ENCODE data around the gene CNBP. TPM values are rescaled to one million over a fixed set of nuclear protein-coding genes. Genes with fewer than 3 reads are reported as not detected.

CNBP gene
- total and polyA plus RNA-seq, 12 donors, result 324 to 594 (median 478) TPM

GRCh38 chr3:129131465-129132088, 52.1 kb downstream of the CNBP start:
- DNase-seq (no peak), ATAC-seq (no peak)
- no peak overlapping the region for H3K4me3 ChIP-seq
- H3K9me3 ChIP-seq, result no peaks in the 10 kb centered on the region
- peaks cover 3 to 100% (median 60%) of the 10 kb centered on the region in 9 donors for H3K36me3 ChIP-seq
- no peaks in the 10 kb centered on the region for H3K4me1 ChIP-seq
- WGBS, 2 donors, result 83 to 89% methylated on average over 2 of the region's 2 CpGs
- no peak overlapping the region for H3K27ac ChIP-seq
- intact Hi-C loops (cut with DNase I), result no loop called here
- TF ChIP-seq CTCF (IDR thresholded peaks at IDR 0.05), result no peak
- H3K27me3 ChIP-seq, result no peaks in the 10 kb centered on the region

- TF ChIP-seq CTCF (IDR thresholded peaks at IDR 0.05), result no peak
- H3K9me3 ChIP-seq, result no peaks in the 10 kb centered on the region
- DNase-seq (no peak), ATAC-seq (no peak)
- WGBS, 2 donors, result 93 to 94% methylated on average over 13 of the region's 13 CpGs
- no peaks in the 10 kb centered on the region for H3K4me1 ChIP-seq
- peaks cover 3 to 98% (median 54%) of the 10 kb centered on the region in 9 donors for H3K36me3 ChIP-seq
- intact Hi-C loops (cut with DNase I), result no loop called here
- H3K27ac ChIP-seq, result no peak overlapping the region
- H3K27me3 ChIP-seq, result no peaks in the 10 kb centered on the region
- H3K4me3 ChIP-seq, result no peak overlapping the region
Observed at GRCh38 chr3:129130291-129130813, 53.3 kb downstream of the CNBP start.

- Histone ChIP-seq H3K27me3 (no peaks in the 10 kb centered on the region), H3K9me3 (no peaks in the 10 kb centered on the region), H3K4me3 (no peak overlapping the region), H3K36me3 (peaks cover 0 to 80% (median 46%) of the 10 kb centered on the region in 9 donors), H3K4me1 (peaks cover 0 to 1% (median 0%) of the 10 kb centered on the region in 9 donors), H3K27ac (no peak overlapping the region)
- intact Hi-C loops (cut with DNase I), result no loop called here
- WGBS, 2 donors, result 93 to 94% methylated on average over 16 of the region's 16 CpGs
- ATAC-seq (peak in 1 of 8 donors; percentile 23), DNase-seq (no peak)
- no peak for TF ChIP-seq CTCF (IDR thresholded peaks at IDR 0.05)
Observed at GRCh38 chr3:129128357-129129155, 55.1 kb downstream of the CNBP start.

- ATAC-seq (no peak), DNase-seq (no peak)
- 92 to 93% methylated on average over 9 of the region's 9 CpGs for WGBS, 2 donors
- H3K4me1 ChIP-seq, result peaks cover 0 to 11% (median 0%) of the 10 kb centered on the region in 9 donors
- no peaks in the 10 kb centered on the region for H3K27me3 ChIP-seq
- H3K9me3 ChIP-seq, result no peaks in the 10 kb centered on the region
- no peak overlapping the region for H3K4me3 ChIP-seq
- TF ChIP-seq CTCF (IDR thresholded peaks at IDR 0.05), result no peak
- intact Hi-C loops (cut with DNase I), result no loop called here
- H3K36me3 ChIP-seq, result peaks cover 0 to 63% (median 32%) of the 10 kb centered on the region in 9 donors
- H3K27ac ChIP-seq, result no peak overlapping the region
Observed at GRCh38 chr3:129126726-129127280, 56.9 kb downstream of the CNBP start.

Data from heart right ventricle (tissue), 16 donors.